GM21423 (cell line): ENCODE results near the gene ZNF598.
"Not testable (repeated sequence)": the region's sequence is repeated elsewhere in the genome, so short reads cannot be mapped to it uniquely, and the experiment has no call there.

Experiments
- ATAC-seq: cut with Tn5 transposase; IDR thresholded peaks from one replicate; pipeline ENCODE4 v1.9.1; 2021; ENCODE audit warnings: mild to moderate bottlenecking, moderate library complexity; ENCODE audit not compliant: unreplicated experiment

ZNF598 gene

DNA sequence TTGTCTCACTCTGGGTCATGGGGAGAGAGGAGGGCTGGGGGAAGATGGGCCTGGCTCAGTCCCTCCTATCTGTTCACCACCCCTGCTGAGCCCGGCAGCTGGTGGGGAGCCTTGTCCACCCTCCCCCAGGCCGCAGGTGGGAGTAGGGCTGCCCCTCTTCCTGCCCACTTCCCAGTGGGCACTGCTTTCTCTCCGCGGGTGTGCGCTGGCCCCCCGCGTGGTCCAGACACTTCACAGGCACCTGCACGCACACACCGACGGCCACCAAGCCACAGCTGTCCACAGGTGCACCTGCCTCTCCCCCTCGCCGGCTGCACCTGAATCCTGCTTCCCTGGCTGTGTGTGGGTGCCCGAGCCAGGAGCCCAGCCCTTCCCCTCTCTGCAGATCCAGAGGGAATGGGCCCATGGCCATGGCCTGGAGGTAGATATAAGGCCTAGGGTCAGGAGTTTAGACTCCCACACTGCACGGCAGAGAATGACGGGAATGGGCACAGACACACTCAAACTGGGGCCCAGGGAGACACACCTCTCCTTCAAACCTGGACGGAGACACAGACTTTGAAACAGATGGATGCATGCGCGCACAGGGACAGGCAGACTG is 19.1 kb upstream of the ZNF598 start:
- no peak for ATAC-seq

DNA sequence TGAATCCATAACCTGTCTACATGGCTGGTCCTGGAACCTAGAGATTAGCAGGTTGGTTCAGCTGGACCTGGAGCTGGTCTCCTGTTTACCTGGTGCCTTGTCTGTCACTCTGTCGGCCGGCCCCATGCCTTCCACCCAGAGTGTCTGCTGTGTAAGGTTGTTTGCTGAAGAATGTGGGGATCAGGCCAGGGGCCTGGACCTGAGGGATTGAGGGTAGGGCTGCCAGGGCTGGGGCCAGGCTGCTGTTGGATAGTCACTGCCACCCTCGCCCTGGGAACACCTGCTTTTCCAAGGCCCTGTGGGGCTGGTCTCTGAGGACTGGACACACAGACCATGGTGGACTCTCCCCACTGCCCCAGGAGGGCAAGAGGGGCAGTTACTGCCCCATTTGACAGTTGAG is 18.5 kb upstream of the ZNF598 start:
- no peak for ATAC-seq

DNA sequence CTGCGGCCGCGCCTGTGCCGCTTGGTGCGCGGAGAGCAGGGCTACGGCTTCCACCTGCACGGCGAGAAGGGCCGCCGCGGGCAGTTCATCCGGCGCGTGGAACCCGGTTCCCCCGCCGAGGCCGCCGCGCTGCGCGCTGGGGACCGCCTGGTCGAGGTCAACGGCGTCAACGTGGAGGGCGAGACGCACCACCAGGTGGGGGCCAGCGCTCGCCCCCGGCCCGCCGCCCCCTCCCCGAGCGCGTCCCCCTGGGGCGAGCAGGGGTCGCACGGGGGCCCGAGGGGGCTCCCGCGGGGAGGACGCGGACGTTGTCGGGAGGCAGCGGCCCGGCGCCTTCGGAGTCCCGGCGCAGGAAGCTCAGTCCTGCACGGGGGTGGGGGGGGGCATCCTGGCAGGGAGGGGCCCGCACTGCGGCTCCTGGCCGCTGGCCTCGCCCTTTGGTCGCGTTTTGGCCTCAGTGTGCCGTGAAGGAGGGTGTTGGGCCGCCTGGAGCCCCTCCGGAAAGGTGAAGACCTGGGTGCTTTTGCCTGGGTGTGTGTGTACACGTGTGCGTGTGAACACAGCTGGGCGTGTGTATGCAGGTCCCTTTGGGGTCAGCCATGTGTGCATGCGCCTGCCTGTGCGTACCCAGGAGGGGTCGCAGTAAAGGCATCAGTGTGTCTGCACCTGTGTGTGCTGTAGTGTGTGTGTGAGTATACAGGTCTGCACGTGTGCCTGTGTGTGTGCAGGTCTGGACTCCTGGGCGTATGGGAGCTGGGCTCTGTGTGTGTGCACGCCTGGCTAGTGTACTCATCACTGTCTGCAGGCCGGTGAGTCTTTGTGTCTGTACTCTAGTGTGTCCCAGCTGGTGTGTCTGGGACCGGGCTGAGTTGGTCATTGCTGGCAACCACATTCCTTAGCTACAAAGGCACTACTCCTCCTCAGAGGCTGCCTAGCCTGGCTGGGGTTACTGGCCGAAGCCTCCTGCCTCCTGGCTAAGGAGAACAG is 17.7 kb upstream of the ZNF598 start:
- no peak for ATAC-seq

DNA sequence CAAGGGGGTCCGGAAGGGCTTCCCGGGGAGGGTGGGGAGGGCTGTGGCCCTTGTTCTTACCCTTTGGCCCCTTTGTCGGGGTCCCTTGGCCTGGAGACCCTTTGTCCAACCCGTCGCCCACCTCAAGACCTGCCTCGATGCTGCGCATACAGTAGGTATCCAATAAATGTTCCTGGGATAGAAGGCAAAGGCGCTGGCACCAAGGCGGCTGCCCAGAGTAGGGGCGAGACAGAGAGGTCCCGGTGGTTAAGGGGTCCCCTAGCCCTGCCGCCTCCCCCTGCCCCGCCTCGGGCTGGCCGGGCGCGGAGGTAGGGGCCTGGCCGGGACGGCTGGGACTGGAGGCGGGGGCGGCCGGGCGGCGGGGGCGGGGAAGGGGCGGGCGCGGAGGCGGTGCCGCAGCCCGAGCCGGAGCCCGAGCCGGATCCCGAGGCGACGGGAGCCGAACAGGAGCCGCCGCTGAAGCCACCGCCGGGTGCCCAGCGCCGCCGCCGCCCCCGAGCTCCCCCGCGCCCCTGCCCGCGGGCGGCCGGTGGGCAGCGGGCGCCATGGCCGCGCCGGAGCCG is 16.9 kb upstream of the ZNF598 start, which contains the start of gene NHERF2:
Gene NHERF2, plus strand, starts transcription at position 442 of the 563 bp plus-strand sequence. Its CDS starts 104 bp downstream, at position 546.
- no peak for ATAC-seq

DNA sequence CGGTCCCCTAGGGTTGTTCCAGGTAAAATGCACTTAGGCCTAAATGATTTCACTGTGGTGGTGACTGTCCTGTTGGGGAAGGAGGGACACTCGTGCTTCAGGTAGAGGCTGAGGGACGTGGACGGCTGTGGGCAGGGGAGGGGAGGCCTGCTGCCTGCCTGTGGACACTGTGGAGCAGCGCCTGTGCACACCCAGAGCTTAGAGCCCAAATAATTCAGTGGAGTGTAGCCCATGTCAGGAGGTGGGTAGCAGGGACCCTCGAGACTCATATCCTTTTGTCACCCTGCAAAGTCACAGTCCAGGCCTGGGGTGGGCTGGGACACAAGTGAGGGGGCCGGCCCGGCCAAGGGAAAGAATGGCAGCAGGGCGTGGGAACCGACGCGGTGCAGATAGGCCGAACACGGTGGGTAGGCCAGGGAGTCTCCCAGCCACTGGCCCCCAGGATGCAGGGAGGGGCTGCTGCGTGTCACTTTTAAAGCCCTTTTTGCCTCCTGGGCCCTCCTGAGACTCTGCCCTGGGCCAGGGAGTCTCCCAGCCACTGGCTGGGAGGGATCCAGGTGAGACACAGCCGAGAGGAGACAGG is 16.3 kb upstream of the ZNF598 start:
- no peak for ATAC-seq

DNA sequence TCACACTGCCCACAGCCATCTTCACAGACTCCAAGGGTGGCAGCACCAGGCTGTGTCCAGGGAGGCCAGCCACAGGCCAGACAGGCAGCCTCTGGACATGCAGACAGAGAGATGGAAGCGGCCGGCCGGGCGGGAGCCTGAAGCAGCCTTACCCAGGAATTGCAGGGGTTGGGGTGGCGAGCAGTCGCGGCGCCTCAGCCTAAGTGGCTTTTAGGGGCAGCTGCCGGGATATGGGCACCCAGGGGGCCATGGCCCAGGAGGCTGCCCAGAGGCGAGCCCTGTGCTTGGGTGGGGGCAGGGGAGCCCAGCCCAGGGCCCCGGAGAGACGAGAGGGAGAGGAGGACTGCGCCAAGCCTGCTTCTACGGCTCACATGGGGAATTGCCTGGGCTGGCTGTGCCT is 15.6 kb upstream of the ZNF598 start:
- no peak for ATAC-seq

DNA sequence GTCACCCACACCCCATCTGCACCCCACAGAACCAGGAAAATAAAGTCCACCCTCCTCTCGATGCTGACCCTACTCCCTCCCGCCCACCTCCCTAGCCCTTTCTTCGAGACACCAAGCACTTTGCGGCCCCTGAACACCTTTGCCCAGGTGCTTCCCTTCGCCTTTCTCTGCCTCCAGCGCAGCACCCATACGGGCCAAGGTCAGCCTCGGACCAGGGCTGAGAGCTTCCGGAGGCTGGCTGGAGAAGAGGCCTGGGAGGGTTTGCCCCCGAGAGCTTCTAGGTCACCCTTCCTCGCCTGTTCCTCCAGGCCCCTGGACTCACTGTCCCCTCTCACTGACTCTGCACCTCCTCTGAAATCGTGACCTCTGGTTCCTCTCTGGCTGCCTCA is 14.4 kb upstream of the ZNF598 start:
- ATAC-seq = no peak

DNA sequence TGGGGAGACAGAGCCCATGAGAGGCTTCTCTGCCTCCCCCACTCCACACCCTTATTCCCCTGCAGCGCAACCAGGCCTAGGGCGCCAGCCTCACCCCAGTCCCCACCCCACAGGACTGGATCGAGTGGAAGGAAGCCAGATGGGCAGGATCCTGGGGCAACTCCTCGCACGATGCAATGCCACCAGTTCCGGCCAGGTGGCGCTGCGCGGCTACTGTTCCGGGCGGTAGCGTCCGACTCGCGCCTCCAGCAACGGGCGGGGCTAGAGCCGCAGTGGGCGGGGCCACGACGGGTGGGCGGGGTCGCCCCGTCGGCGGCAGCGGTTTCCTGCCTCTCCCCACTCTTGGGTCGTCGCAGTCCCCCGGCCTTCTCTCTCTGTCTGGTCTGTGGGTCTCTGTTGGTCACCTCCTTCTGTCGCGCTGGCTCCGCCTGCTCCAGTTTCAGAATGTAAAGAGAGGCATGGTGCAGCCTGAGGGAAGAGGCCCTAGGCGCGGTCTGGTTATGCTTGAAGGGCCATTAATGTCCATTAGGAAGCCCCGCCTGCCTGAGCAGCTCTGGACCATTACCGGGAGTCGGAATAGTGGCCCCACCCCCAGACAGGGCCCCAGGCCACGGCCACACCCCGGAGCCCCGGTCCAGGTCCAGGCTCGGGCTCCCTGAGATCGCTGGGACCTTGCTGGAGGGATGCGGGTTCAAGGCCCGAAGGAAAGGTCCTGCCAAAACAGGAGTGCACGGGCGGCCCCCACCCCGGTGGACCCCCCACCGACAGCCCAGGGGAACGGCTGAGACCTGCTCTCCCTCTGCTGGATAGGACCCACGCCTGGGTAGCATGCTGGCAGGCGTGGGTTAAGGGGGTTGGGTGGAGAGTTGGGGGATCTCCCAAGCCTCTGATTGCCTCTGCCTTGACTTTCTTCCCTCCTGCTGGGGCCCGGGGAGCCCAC is 13.7 kb upstream of the ZNF598 start:
- ATAC-seq = no peak

DNA sequence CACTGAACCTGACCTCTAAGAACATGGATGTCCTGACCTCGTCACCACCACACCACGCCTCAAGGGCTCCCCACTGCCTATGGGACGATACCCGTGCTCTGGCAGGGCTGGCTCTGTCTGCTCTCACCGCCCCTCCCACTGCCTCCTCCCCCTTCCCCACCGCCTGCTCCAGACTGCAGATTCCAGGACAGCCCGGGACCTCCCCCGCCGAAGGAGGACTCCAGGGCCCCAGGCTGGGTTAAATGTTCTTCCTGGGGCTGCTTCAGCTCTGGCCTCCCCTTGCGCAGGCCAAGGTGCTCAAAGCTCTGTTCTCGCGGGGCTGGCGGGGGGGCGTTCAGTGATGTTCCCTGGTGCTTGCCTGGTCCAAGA is 13.1 kb upstream of the ZNF598 start:
- ATAC-seq = no peak

DNA sequence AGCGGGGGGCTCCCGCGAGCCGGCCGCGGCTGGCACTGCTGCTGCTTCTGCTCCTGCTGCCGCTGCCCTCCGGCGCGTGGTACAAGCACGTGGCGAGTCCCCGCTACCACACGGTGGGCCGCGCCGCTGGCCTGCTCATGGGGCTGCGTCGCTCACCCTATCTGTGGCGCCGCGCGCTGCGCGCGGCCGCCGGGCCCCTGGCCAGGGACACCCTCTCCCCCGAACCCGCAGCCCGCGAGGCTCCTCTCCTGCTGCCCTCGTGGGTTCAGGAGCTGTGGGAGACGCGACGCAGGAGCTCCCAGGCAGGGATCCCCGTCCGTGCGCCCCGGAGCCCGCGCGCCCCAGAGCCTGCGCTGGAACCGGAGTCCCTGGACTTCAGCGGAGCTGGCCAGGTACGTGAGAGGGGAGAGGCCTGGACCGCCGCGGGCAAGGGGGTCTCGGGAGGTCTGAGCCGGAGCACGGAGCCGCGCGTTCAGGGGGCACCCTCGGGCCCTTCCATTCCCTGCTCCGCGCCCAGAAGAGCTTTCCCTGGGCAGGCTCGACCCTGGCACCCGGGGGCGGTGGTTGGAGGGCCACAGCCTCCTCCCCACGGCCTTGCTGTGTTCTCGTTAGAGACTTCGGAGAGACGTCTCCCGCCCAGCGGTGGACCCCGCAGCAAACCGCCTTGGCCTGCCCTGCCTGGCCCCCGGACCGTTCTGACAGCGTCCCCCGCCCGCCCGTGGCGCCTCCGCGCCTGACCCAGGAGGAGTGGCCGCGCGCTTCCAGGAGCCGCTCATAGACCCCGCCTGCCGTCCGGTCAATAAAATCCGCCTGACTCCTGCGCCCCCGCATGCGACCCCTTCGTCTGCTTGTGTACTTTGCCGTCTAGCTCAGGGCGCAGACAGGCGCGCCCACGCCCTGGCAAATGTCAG is 10.6 kb upstream of the ZNF598 start:
- ATAC-seq = no peak

DNA sequence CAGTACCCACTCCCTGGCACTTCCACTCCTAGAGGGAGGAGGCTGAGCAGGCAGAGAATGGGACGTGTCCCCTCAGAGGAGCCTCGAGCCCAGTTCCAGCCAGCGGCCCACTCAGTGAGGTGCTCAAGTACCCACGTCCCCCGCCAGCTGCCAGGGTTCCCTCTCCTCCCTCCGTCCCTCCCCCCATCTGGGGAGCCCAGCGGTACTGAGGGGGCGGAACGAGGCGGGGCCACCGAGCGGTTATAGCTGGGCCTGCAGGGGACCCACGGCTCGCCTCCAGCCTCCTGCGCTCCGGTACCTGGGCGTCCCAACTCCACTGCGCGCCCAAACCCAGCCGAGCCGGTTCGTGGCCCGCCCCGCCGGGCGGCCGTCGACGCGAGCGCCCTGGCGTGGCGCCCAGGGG is 9.9 kb upstream of the ZNF598 start, which contains the start of gene NPW:
Gene NPW, plus strand, starts transcription at position 268 of the 403 bp plus-strand sequence.
- ATAC-seq = no peak

DNA sequence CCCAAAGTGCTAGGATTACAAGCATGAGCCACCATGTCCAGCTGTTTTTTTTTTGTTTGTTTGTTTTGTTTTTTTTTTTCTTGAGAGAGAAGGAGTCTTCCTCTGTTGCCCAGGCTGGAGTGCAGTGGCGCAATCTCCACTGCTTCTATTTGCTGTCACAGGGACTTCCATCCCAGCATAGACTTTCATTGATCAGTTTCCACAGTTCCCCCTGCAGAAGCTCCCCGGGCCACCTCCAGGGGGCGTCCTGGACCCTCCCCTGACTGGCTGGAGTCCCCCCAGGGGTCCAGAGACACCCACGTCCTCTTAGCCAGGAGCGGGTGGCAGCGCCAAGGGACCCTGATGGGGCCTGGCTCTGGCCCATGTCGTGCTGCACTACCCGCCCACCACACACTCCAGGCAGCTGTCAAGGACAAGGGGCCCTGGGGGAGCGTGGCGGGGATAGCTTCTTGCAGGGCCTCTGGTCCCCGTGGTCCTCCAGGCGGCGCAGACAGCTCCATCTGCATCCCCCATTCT is 6.8 kb upstream of the ZNF598 start:
- no peak for ATAC-seq

DNA sequence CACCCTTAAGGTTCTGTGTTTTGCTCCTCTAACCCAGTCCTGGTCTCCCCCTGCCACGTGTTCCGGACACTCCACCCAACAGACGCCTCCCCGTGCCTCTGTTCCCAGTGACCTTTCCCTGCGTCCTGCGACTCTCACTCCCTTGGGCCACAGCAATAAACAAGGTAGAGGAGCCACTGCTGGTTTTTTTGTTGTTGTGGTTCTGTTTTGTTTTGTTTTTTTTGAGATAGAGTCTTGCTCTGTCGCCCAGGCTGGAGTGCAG is 6.3 kb upstream of the ZNF598 start:
- ATAC-seq = no peak

DNA sequence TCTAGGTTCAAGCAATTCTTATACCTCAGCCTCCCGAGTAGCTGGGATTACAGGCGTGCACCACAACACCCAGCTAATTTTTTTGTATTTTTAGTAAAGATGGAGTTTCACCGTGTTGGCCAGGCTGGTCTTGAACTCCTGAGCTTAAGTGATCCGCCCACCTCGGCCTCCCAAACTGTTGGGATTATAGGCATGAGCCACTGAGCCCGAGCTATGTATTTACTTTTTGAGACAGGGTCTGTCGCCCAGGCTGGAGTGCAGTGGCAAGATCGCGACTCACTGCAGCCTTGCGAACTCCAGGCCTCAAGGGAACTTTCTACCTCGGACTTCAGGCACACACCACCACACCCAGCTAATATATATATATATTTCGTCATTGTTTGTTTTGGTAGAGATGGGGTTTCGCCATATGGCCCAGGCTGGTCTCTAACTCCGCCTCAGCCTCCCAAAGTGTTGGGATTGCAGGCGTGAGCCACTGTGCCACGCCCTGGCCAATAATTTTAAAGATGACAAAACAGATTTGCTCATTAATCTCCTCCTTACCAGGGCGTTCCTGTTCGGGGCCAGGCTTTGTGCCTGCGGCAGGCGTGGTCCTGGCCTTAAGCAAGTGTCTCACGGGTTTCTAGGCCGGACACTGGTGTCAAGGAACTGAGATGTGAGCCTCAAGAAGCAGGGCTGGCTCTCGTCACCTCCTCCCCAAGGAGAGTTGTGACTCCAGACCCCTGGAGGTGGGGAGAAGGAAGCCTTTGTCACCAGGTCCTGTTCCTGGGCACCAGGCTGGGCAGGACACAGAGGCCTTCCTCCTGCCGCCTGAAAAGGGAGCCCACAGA is 5.7 kb upstream of the ZNF598 start:
- ATAC-seq = no peak

DNA sequence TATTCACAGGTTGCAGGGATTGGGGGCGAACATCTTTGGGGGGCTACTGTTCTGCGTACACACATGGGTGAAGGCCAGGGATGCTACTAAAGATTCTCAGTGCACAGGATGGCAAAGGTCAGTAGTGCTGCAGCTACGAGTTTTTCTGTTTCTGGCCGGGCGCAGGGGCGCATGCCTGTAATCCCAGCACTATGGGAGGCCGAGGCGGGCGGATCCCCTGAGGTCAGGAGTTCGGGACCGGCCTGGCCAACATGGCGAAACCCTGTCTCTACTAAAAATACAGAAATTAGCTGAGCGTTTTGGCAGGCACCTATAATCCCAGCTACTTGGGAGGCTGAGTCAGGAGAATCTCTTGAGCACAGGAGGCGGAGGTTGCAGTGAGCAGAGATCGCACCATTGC is 3.9 kb upstream of the ZNF598 start:
- ATAC-seq = no peak

DNA sequence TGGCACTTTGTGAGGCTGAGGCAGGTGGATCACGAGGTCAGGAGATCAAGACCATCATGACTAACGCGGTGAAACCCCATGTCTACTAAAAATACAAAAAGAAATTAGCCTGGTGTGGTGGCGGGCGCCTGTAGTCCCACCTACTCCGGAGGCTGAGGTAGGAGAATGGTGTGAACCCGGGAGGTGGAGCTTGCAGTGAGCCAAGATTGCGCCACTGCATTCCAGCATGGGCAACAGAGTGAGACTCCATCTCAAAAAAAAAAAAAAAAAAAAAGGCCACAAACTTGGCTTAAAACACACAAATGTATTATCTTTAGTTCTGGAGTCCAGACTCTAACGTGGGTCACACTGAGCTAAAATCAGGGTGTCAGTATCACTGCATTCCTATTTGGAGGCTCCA is 2.1 kb upstream of the ZNF598 start:
- not testable (repeated sequence) for ATAC-seq

DNA sequence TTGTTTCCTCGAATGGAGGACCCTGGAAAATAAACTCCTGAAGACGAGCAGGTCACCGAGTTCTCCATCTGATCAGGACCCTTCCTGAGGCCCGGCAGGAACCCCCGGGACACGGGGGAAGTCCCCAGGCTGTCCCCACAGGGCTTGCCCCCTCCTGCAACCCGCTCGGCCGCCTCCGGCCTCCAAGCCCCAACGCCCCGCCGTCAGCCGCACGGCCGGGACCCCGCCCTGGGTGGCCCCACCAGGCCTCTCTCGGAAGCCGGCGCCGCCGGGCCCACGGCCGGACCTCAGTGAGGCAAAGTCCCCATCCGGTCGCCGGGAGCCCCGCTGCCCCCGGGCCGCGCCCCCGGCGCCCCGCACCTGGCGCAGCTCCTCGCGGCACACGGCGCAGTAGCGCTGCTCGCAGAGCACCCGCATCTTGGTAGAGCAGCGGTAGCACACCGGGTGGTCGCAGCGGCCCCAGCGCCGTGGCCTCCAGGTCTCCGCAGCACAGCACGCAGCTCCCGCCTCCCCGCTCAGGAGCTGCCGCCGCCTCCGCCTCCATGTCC is 383 bp downstream of the ZNF598 start:
- ATAC-seq = peak; percentile 28

DNA sequence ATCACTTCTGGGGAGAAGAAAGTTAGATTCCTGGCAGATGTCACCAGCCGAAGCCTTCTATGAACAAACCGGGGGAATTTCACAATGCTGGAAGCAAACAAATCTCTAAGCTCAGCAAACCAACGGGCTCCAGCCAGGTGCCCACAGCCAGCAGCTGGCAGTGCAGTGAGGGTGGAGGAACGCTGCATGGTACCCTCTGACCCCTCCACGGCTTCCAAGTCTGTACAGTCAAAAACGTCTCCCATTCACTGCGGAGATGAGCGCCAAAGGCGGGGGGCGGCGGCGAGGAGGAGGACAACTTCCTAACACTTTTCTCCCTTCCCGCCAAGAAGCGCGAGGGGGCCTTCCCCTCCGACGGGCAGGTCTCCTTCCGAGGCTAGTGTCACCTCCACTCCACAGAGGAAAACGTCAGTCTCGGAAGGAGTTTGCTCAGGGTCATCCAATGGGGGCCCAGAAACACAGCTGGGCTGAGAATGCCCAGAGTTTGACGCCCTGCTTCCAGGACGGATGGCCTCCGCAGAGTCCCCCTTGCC is 924 bp downstream of the ZNF598 start:
- ATAC-seq = no peak
